ENCODE data around the gene SKI. TPM values are rescaled to one million over a fixed set of nuclear protein-coding genes. Genes with fewer than 3 reads are reported as not detected.

SKI gene
- total and polyA plus RNA-seq, 2 of the 8 experiments (the other 6 are each of a cell fraction or from before 2014, with no cell fraction given) = 8.3 to 87.6 TPM

GRCh38 chr1:2205191-2205952 lies 22.7 kb upstream of the SKI start:
- Histone ChIP-seq H3K79me1 (ENCODE audit: low read depth, low read length) (no peaks in the 10 kb centered on the region; the same call in 1 of the 2 replicates), H3K27me3 (replicated peaks in 1 of 4; ENCODE audit: control insufficient read depth in 3 of 4, extremely low read depth in 1 of 4, insufficient read depth in 3 of 4, low read length in 3 of 4) (peaks cover 0 to 11% (median 6%) of the 10 kb centered on the region in 4 experiments; a peak in 4 of 7 replicates), H3K27ac (ENCODE audit: low read depth, low read length) (no peak overlapping the region), H3K23ac (ENCODE audit: insufficient read length) (no peak overlapping the region), H3K4me1 (replicated peaks in 1 of 4; ENCODE audit: control insufficient read depth in 3 of 4, insufficient read depth in 4 of 4, low read length in 3 of 4) (peaks cover 3 to 16% (median 9%) of the 10 kb centered on the region in 4 experiments), H4K8ac (ENCODE audit: extremely low read depth, insufficient read depth, low read length) (peak overlapping the region; percentile 73), H3K18ac (ENCODE audit: extremely low read depth, low read length) (peak overlapping the region; percentile 83), H3K23me2 (ENCODE audit: low read depth, low read length) (peaks cover 6% of the 10 kb centered on the region), H2BK120ac (replicated peaks; ENCODE audit: low read depth, low read length) (no peak overlapping the region), H3K4me3 (ENCODE audit: extremely low read depth in 1 of 4, insufficient read depth in 2 of 4, low read depth in 3 of 4, low read length in 4 of 4) (peak overlapping the region; percentile 30 to 68 (median 38)), H3K4me2 (ENCODE audit: insufficient read depth in 1 of 2, low read depth in 2 of 2, low read length in 2 of 2) (peak overlapping the region; percentile 72 to 89), H2BK20ac (ENCODE audit: low read length) (no peak overlapping the region), H3K9me3 (ENCODE audit: insufficient read depth in 2 of 2, low read depth in 1 of 2, low read length in 1 of 2) (no peaks in the 10 kb centered on the region), H2BK5ac (ENCODE audit: low read depth, low read length) (peak overlapping the region; percentile 35; the same call in 1 of the 2 replicates), H2AFZ (ENCODE audit: low read length) (no peak overlapping the region), H2BK15ac (ENCODE audit: low read length) (no peak overlapping the region; the same call in 1 of the 2 replicates), H2AK5ac (ENCODE audit: low read depth, low read length) (0 out of 2 replicates have a peak overlapping the region, but pooled peaks have one; percentile 3), H3K9ac (replicated peaks in 1 of 4; ENCODE audit: extremely low read depth in 1 of 4, low read depth in 3 of 4, low read length in 3 of 4) (peak overlapping the region in 2 of 4 experiments; percentile 7 to 35; a peak in 2 of 7 replicates), H2BK12ac (ENCODE audit: low read depth, low read length) (peak overlapping the region; percentile 68; the same call in 1 of the 2 replicates), H3K36me3 (ENCODE audit: control insufficient read depth in 2 of 4, insufficient read depth in 4 of 4, low read length in 3 of 4) (no peaks in the 10 kb centered on the region), H3K56ac (replicated peaks; ENCODE audit: insufficient read length, low read depth, low read length) (peak overlapping the region; percentile 77), H3K14ac (ENCODE audit: insufficient read length) (no peak overlapping the region), H4K20me1 (replicated peaks in 1 of 2; ENCODE audit: control insufficient read depth in 1 of 2, insufficient read depth in 2 of 2, low read length in 2 of 2) (no peaks in the 10 kb centered on the region), H4K91ac (replicated peaks; ENCODE audit: insufficient read length, low read length) (peak overlapping the region; percentile 80), H3K4ac (replicated peaks; ENCODE audit: insufficient read length, low read depth, low read length) (peak overlapping the region; percentile 69), H4K5ac (ENCODE audit: insufficient read length, low read depth, low read length) (peak overlapping the region; percentile 5), H3K79me2 (ENCODE audit: control insufficient read depth in 1 of 2, insufficient read depth in 2 of 2, low read length in 2 of 2) (no peaks in the 10 kb centered on the region)
- WGBS, 2 experiments (ENCODE audit: extremely low coverage in 1 of 2, insufficient coverage in 1 of 2, insufficient read length in 1 of 2, insufficient replicate concordance in 2 of 2, low coverage in 1 of 2, low lambda C conversion rate in 2 of 2, missing lambda C conversion rate in 1 of 2) = 10% methylated on average over 53 of the region's 84 CpGs; no CpG with 5 or more reads in 1 of the 2 experiments
- FAIRE-seq = no peak
- ChIA-PET CTCF (ENCODE audit: partially characterized antibody) (interaction anchor here (1.6 to 4.3 kb wide), 5 partner anchors 10 to 176 kb away, joined by 4 to 22 read pairs (median 6); partner anchors contain the start of gene FAAP20), POLR2A (ENCODE audit: partially characterized antibody) (interaction anchor here (0.6 to 4.8 kb wide), 11 partner anchors 7 to 179 kb away, joined by 3 to 21 read pairs (median 3); partner anchors contain the start of gene FAAP20)
- DNase-seq (ENCODE audit: low read depth in 1 of 2, low spot score in 2 of 2) = peak; percentile 80 to 98
- TF ChIP-seq CTBP2 (IDR thresholded peaks at IDR 0.05; ENCODE audit: borderline replicate concordance, insufficient read depth, insufficient read length, low read length) (no peak), YY1 (IDR thresholded peaks at IDR 0.05; ENCODE audit: low read depth, low read length) (no peak), CHD2 (IDR thresholded peaks at IDR 0.05; ENCODE audit: low read length) (no peak), ASH2L (IDR thresholded peaks at IDR 0.05; ENCODE audit: low read length) (peak; percentile 85), TAF7 (optimal IDR thresholded peaks at IDR 0.05; ENCODE audit: borderline replicate concordance, low read depth, low read length) (no peak), EZH2 (IDR thresholded peaks at IDR 0.05; ENCODE audit: low read depth, low read length, severe bottlenecking) (no peak), BRCA1 (IDR thresholded peaks at IDR 0.05; ENCODE audit: low read depth, low read length) (no peak), HDAC2 (IDR thresholded peaks at IDR 0.05; ENCODE audit: borderline replicate concordance in 1 of 2, low read depth in 2 of 2, low read length in 2 of 2) (peak in 1 of 2 experiments; percentile 71; a peak in 1 of 4 replicates), NRF1 (IDR thresholded peaks at IDR 0.05; ENCODE audit: low read depth, low read length) (no peak), CBX8 (IDR thresholded peaks at IDR 0.05; ENCODE audit: borderline replicate concordance, low read depth, low read length) (no peak)

Data from H1 (cell line).